Measurements from ENCODE around the gene MCCC1. TPM values are rescaled to one million over a fixed set of nuclear protein-coding genes. Genes with fewer than 3 reads are reported as not detected.

The MCCC1 gene
- total and polyA plus RNA-seq, 3 donors from 2014 or later: 22.7 to 37.8 (median 35.9) TPM

- 92 to 97% methylated on average over 3 of the region's 3 CpGs for WGBS, 2 donors
- Histone ChIP-seq H3K4me1 (no peaks in the 10 kb centered on the region), H3K27ac (no peak overlapping the region), H3K27me3 (no peaks in the 10 kb centered on the region), H3K36me3 (ENCODE audit: low read depth, missing control alignments) (no peaks in the 10 kb centered on the region), H3K9me3 (no peaks in the 10 kb centered on the region), H3K4me3 (no peak overlapping the region)
- TF ChIP-seq, protein P1, sequence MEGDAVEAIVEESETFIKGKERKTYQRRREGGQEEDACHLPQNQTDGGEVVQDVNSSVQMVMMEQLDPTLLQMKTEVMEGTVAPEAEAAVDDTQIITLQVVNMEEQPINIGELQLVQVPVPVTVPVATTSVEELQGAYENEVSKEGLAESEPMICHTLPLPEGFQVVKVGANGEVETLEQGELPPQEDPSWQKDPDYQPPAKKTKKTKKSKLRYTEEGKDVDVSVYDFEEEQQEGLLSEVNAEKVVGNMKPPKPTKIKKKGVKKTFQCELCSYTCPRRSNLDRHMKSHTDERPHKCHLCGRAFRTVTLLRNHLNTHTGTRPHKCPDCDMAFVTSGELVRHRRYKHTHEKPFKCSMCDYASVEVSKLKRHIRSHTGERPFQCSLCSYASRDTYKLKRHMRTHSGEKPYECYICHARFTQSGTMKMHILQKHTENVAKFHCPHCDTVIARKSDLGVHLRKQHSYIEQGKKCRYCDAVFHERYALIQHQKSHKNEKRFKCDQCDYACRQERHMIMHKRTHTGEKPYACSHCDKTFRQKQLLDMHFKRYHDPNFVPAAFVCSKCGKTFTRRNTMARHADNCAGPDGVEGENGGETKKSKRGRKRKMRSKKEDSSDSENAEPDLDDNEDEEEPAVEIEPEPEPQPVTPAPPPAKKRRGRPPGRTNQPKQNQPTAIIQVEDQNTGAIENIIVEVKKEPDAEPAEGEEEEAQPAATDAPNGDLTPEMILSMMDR (IDR thresholded peaks at IDR 0.05): no peak
- no peak for TF ChIP-seq POLR2A (IDR thresholded peaks at IDR 0.05)
- intact Hi-C loops (cut with DNase I; ENCODE audit: low total_unique reads): no loop called here
- DNase-seq: no peak
Measured at GRCh38 chr3:183018421-183019192, 80.7 kb downstream of the MCCC1 start.

DNA sequence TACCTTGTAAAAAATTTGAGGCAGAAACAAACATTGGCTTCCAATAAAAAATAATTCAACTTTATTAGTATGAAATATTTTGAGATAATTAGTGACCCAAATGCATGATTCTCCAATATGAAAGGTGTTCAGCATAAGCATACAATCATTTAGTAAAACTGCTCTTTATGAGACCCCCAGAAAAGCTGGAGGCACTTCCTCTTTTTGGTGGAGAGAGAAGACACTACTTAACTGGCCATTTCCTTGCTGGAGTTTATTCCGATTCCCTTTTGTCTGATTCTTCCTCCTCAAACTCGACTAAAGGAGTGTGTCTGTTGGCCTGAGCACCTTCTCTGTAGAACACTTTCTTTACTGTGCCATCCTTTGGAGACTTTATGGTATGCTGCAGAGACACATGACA lies 84.1 kb downstream of the MCCC1 start:
- WGBS, 2 donors: 83 to 87% methylated on average over 2 of the region's 2 CpGs
- Histone ChIP-seq H3K9me3 (no peaks in the 10 kb centered on the region), H3K27me3 (no peaks in the 10 kb centered on the region), H3K36me3 (ENCODE audit: low read depth, missing control alignments) (no peaks in the 10 kb centered on the region), H3K27ac (no peak overlapping the region), H3K4me1 (no peaks in the 10 kb centered on the region), H3K4me3 (no peak overlapping the region)
- no peak for TF ChIP-seq POLR2A (IDR thresholded peaks at IDR 0.05)
- TF ChIP-seq, protein P1 (IDR thresholded peaks at IDR 0.05): no peak
- intact Hi-C loops (cut with DNase I; ENCODE audit: low total_unique reads): no loop called here
- DNase-seq: no peak

GRCh38 chr3:183013856-183014255 lies 85.4 kb downstream of the MCCC1 start:
- Histone ChIP-seq H3K4me1 (no peaks in the 10 kb centered on the region), H3K9me3 (no peaks in the 10 kb centered on the region), H3K36me3 (ENCODE audit: low read depth, missing control alignments) (no peaks in the 10 kb centered on the region), H3K27me3 (no peaks in the 10 kb centered on the region), H3K4me3 (no peak overlapping the region), H3K27ac (no peak overlapping the region)
- no peak for DNase-seq
- no peak for TF ChIP-seq POLR2A (IDR thresholded peaks at IDR 0.05)
- TF ChIP-seq, protein P1 (IDR thresholded peaks at IDR 0.05): no peak
- 92 to 94% methylated on average over 6 of the region's 6 CpGs for WGBS, 2 donors
- intact Hi-C loops (cut with DNase I; ENCODE audit: low total_unique reads): no loop called here

- no peaks in the 10 kb centered on the region for H3K36me3 ChIP-seq (ENCODE audit: low read depth, missing control alignments)
- 93 to 99% methylated on average over 5 of the region's 5 CpGs for WGBS, 2 donors
Measured at GRCh38 chr3:183013074-183013473, 86.2 kb downstream of the MCCC1 start.

More at GRCh38 chr3:183013074-183013473, 86.2 kb downstream of the MCCC1 start:
- Histone ChIP-seq H3K9me3 (no peaks in the 10 kb centered on the region), H3K27ac (no peak overlapping the region), H3K4me3 (no peak overlapping the region), H3K4me1 (no peaks in the 10 kb centered on the region), H3K27me3 (no peaks in the 10 kb centered on the region)
- intact Hi-C loops (cut with DNase I; ENCODE audit: low total_unique reads): no loop called here
- TF ChIP-seq, protein P1 (IDR thresholded peaks at IDR 0.05): no peak
- no peak for TF ChIP-seq POLR2A (IDR thresholded peaks at IDR 0.05)
- no peak for DNase-seq
